SK-N-SH (cell line): ENCODE results near the gene ADAMTS15.
A peak's percentile ranks its signal among the peaks of the same experiment; 100 is the strongest.

Experiments used
- ELF1 ChIP-seq: IDR thresholded peaks from 2 replicates; pipeline ENCODE4 v1.4.0; 2012
- EP300 ChIP-seq, 2 experiments: IDR thresholded peaks; 2 replicates each; pipeline versions ENCODE4 v1.4.0 to v1.6.1; 2012; ENCODE audit warnings: borderline replicate concordance in 1 of 2, low read depth in 1 of 2, low read length in 1 of 2
- RAD21 ChIP-seq: IDR thresholded peaks from 2 replicates; pipeline ENCODE4 v1.6.1; 2012; ENCODE audit warnings: mild to moderate bottlenecking, low read length
- RCOR1 ChIP-seq: fragments of 150-350 bp; IDR thresholded peaks from 2 replicates; pipeline ENCODE4 v1.6.1; 2017; ENCODE audit warnings: antibody characterized with exemption, low read length
- SIN3A ChIP-seq: IDR thresholded peaks from 2 replicates; pipeline ENCODE4 v1.6.1; 2012; ENCODE audit warnings: low read depth, mild to moderate bottlenecking, low read length, moderate library complexity, borderline replicate concordance
- TAF1 ChIP-seq: IDR thresholded peaks from 2 replicates; pipeline ENCODE4 v1.6.1; 2012; ENCODE audit warnings: low read depth, mild to moderate bottlenecking, low read length, moderate library complexity, borderline replicate concordance
- TF ChIP-seq, protein P1 (sequence below): fragments of 200-600 bp; sonication (generic); IDR thresholded peaks from 2 replicates; pipeline ENCODE4 v1.6.1; 2017; ENCODE audit warnings: antibody characterized with exemption, mild to moderate bottlenecking, moderate library complexity
- TF ChIP-seq, protein P2 (sequence below): IDR thresholded peaks from 2 replicates; pipeline ENCODE4 v1.6.1; 2012; ENCODE audit warnings: mild to moderate bottlenecking, low read depth, low read length, moderate library complexity
- TF ChIP-seq, protein P3 (sequence below): fragments of 150-350 bp; IDR thresholded peaks from 2 replicates; pipeline ENCODE4 v1.6.1; 2016; ENCODE audit warnings: mild to moderate bottlenecking, low read depth, low read length

- no peak for TF ChIP-seq RAD21
- no peak for TF ChIP-seq TAF1
- TF ChIP-seq ELF1, result no peak
- TF ChIP-seq RCOR1, result no peak
- TF ChIP-seq, protein P1, sequence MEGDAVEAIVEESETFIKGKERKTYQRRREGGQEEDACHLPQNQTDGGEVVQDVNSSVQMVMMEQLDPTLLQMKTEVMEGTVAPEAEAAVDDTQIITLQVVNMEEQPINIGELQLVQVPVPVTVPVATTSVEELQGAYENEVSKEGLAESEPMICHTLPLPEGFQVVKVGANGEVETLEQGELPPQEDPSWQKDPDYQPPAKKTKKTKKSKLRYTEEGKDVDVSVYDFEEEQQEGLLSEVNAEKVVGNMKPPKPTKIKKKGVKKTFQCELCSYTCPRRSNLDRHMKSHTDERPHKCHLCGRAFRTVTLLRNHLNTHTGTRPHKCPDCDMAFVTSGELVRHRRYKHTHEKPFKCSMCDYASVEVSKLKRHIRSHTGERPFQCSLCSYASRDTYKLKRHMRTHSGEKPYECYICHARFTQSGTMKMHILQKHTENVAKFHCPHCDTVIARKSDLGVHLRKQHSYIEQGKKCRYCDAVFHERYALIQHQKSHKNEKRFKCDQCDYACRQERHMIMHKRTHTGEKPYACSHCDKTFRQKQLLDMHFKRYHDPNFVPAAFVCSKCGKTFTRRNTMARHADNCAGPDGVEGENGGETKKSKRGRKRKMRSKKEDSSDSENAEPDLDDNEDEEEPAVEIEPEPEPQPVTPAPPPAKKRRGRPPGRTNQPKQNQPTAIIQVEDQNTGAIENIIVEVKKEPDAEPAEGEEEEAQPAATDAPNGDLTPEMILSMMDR, result no peak
- TF ChIP-seq, protein P2, sequence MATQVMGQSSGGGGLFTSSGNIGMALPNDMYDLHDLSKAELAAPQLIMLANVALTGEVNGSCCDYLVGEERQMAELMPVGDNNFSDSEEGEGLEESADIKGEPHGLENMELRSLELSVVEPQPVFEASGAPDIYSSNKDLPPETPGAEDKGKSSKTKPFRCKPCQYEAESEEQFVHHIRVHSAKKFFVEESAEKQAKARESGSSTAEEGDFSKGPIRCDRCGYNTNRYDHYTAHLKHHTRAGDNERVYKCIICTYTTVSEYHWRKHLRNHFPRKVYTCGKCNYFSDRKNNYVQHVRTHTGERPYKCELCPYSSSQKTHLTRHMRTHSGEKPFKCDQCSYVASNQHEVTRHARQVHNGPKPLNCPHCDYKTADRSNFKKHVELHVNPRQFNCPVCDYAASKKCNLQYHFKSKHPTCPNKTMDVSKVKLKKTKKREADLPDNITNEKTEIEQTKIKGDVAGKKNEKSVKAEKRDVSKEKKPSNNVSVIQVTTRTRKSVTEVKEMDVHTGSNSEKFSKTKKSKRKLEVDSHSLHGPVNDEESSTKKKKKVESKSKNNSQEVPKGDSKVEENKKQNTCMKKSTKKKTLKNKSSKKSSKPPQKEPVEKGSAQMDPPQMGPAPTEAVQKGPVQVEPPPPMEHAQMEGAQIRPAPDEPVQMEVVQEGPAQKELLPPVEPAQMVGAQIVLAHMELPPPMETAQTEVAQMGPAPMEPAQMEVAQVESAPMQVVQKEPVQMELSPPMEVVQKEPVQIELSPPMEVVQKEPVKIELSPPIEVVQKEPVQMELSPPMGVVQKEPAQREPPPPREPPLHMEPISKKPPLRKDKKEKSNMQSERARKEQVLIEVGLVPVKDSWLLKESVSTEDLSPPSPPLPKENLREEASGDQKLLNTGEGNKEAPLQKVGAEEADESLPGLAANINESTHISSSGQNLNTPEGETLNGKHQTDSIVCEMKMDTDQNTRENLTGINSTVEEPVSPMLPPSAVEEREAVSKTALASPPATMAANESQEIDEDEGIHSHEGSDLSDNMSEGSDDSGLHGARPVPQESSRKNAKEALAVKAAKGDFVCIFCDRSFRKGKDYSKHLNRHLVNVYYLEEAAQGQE, result no peak
- TF ChIP-seq, protein P3, sequence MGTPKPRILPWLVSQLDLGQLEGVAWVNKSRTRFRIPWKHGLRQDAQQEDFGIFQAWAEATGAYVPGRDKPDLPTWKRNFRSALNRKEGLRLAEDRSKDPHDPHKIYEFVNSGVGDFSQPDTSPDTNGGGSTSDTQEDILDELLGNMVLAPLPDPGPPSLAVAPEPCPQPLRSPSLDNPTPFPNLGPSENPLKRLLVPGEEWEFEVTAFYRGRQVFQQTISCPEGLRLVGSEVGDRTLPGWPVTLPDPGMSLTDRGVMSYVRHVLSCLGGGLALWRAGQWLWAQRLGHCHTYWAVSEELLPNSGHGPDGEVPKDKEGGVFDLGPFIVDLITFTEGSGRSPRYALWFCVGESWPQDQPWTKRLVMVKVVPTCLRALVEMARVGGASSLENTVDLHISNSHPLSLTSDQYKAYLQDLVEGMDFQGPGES, result no peak
- TF ChIP-seq SIN3A, result no peak
- peak in 1 of 2 experiments; percentile 38; a peak in 1 of 4 replicates for TF ChIP-seq EP300 (IDR thresholded peaks at IDR 0.05; ENCODE audit: borderline replicate concordance in 1 of 2, low read depth in 1 of 2, low read length in 1 of 2)
Observed at GRCh38 chr11:130413405-130414106, 34.9 kb upstream of the ADAMTS15 start.
